ENCODE results near the gene HSPA1B. TPM values are rescaled to one million over a fixed set of nuclear protein-coding genes. Genes with fewer than 3 reads are reported as not detected.
A peak's percentile ranks its signal among the peaks of the same experiment; 100 is the strongest.
"Not testable (repeated sequence)": the region's sequence is repeated elsewhere in the genome, so short reads cannot be mapped to it uniquely, and the experiment has no call there.

Gene HSPA1B
- total RNA-seq, 1 donor from 2014 or later = 37.3 TPM

- no peak for DNase-seq (ENCODE audit: low spot score)
These were observed 31.2 kb downstream of the HSPA1B start for GRCh38 chr6:31858707-31859106.

GRCh38 chr6:31859923-31860322 is 32.4 kb downstream of the HSPA1B start:
- no peak for DNase-seq (ENCODE audit: low spot score)

GRCh38 chr6:31860349-31860748 is 32.8 kb downstream of the HSPA1B start:
- DNase-seq (ENCODE audit: low spot score) = no peak

- no peak for DNase-seq (ENCODE audit: low spot score)
These were observed 33.6 kb downstream of the HSPA1B start for GRCh38 chr6:31861150-31861549.

GRCh38 chr6:31861919-31862343 is 34.4 kb downstream of the HSPA1B start:
- no peak for DNase-seq (ENCODE audit: low spot score)

- peak; percentile 100 for DNase-seq (ENCODE audit: low spot score)
These were observed 35.1 kb downstream of the HSPA1B start, which contains the start of gene NEU1 for GRCh38 chr6:31862344-31863235. Gene NEU1, minus strand, starts transcription at chr6:31862821. Its CDS starts 45 bp downstream, at chr6:31862776.

GRCh38 chr6:31864123-31864562 is 36.6 kb downstream of the HSPA1B start:
- DNase-seq (ENCODE audit: low spot score) = not testable (repeated sequence)

- DNase-seq (ENCODE audit: low spot score) = no peak
These were observed 37.3 kb downstream of the HSPA1B start for GRCh38 chr6:31864818-31865204.

GRCh38 chr6:31865205-31866118 is 37.9 kb downstream of the HSPA1B start:
- no peak for DNase-seq (ENCODE audit: low spot score)

GRCh38 chr6:31868658-31868971 is 41.1 kb downstream of the HSPA1B start:
- DNase-seq (ENCODE audit: low spot score) = not testable (repeated sequence)

GRCh38 chr6:31869343-31869742 is 41.8 kb downstream of the HSPA1B start:
- no peak for DNase-seq (ENCODE audit: low spot score)

- DNase-seq (ENCODE audit: low spot score) = no peak
These were observed 42.9 kb downstream of the HSPA1B start for GRCh38 chr6:31870385-31870921.

GRCh38 chr6:31871046-31871659 is 43.6 kb downstream of the HSPA1B start:
- peak; percentile 78 for DNase-seq (ENCODE audit: low spot score)

- DNase-seq (ENCODE audit: low spot score) = no peak
These were observed 46.6 kb downstream of the HSPA1B start for GRCh38 chr6:31874084-31874670.

- no peak for DNase-seq (ENCODE audit: low spot score)
These were observed 47.5 kb downstream of the HSPA1B start for GRCh38 chr6:31874836-31875572.

- DNase-seq (ENCODE audit: low spot score) = no peak
These were observed 48.3 kb downstream of the HSPA1B start for GRCh38 chr6:31875877-31876276.

- DNase-seq (ENCODE audit: low spot score) = no peak
These were observed 48.8 kb downstream of the HSPA1B start for GRCh38 chr6:31876357-31876756.

- DNase-seq (ENCODE audit: low spot score) = no peak
These were observed 49.6 kb downstream of the HSPA1B start for GRCh38 chr6:31877125-31877650.

- DNase-seq (ENCODE audit: low spot score) = no peak
These were observed 50.2 kb downstream of the HSPA1B start for GRCh38 chr6:31877651-31878161.

GRCh38 chr6:31878222-31878621 is 50.7 kb downstream of the HSPA1B start:
- no peak for DNase-seq (ENCODE audit: low spot score)
